Coronary artery (tissue), 2 donors: ENCODE results near the gene TBL1X.

Source experiments
- DNase-seq: peaks from one replicate; pipeline ENCODE4 v3.0.0-alpha.2; 2017; ENCODE audit warnings: low spot score
- H3K27ac ChIP-seq, 2 donors: fragments of 200-600 bp; sonication (generic); one replicate each; pipeline ENCODE4 v1.5.1; 2016 to 2019
- H3K4me3 ChIP-seq: fragments of 200-600 bp; sonication (generic); 2 replicates; pipeline ENCODE4 v1.5.1; 2016; ENCODE audit warnings: mild to moderate bottlenecking, moderate library complexity
- CTCF ChIP-seq: fragments of 200-600 bp; sonication (generic); IDR thresholded peaks from one replicate; pipeline ENCODE4 v1.5.1; 2019; ENCODE audit warnings: antibody characterized with exemption

Gene TBL1X

GRCh38 chrX:9522378-9523155 is 57.7 kb downstream of the TBL1X start:
- TF ChIP-seq CTCF: no peak
- peak; percentile 60 for DNase-seq
- Histone ChIP-seq H3K4me3 (no peak overlapping the region), H3K27ac (no peak overlapping the region)

GRCh38 chrX:9525511-9526248 is 60.8 kb downstream of the TBL1X start:
- no peak overlapping the region for H3K4me3 ChIP-seq
- DNase-seq: peak; percentile 16
- no peak overlapping the region for H3K27ac ChIP-seq
- TF ChIP-seq CTCF: no peak

GRCh38 chrX:9526965-9527364 is 62.1 kb downstream of the TBL1X start:
- TF ChIP-seq CTCF: no peak
- Histone ChIP-seq H3K27ac (no peak overlapping the region), H3K4me3 (no peak overlapping the region)
- peak; percentile 40 for DNase-seq

- DNase-seq: peak; percentile 40
- H3K4me3 ChIP-seq: no peak overlapping the region
- no peak overlapping the region for H3K27ac ChIP-seq
- no peak for TF ChIP-seq CTCF
Measured at GRCh38 chrX:9528498-9528897, 63.6 kb downstream of the TBL1X start.

GRCh38 chrX:9529223-9529622 is 64.4 kb downstream of the TBL1X start:
- no peak overlapping the region for H3K4me3 ChIP-seq
- no peak overlapping the region for H3K27ac ChIP-seq
- peak; percentile 24 for DNase-seq
- no peak for TF ChIP-seq CTCF

- H3K4me3 ChIP-seq: no peak overlapping the region
- no peak overlapping the region for H3K27ac ChIP-seq
- no peak for TF ChIP-seq CTCF
Measured at GRCh38 chrX:9530848-9531274, 66.0 kb downstream of the TBL1X start.

GRCh38 chrX:9532349-9532748 is 67.5 kb downstream of the TBL1X start:
- H3K27ac ChIP-seq: peak overlapping the region in 1 of 2 donors; percentile 4
- no peak overlapping the region for H3K4me3 ChIP-seq
- peak; percentile 70 for DNase-seq
- no peak for TF ChIP-seq CTCF

More at GRCh38 chrX:9530848-9531274, 66.0 kb downstream of the TBL1X start:
- peak; percentile 86 for DNase-seq
